GM12878 (cell line): ENCODE measurements around the gene ZNHIT1. TPM values are rescaled to one million over a fixed set of nuclear protein-coding genes. Genes with fewer than 3 reads are reported as not detected.

Experiments
- ATAC-seq: fragments of 200-7000 bp; cut with Tn5 transposase; 3 replicates; pipeline ENCODE4 v1.9.1; 2020; ENCODE audit warnings: mild to moderate bottlenecking, moderate library complexity
- BruUV-seq: library from RNA; stranded (reverse); fragments of 400-500 nt; replicated peaks from 2 replicates; lab custom pipeline; 2021; lab: Mats Ljungman, UMichigan
- CTCF ChIA-PET: fragments of 300-600 bp; sonication (Branson Sonifier 250); formaldehyde crosslinking; extraction: SDS; loops from one replicate; lab custom pipeline; 2021; ENCODE audit warnings: inconsistent platforms; lab: Yijun Ruan, JAX
- POLR2A ChIA-PET: fragments of 350-600 bp; formaldehyde crosslinking; extraction: SDS; loops from one replicate; lab custom pipeline; 2021; ENCODE audit warnings: inconsistent platforms; lab: Charles Lee
- RAD21 ChIA-PET: fragments of 300-600 bp; sonication (Branson Sonifier 250); formaldehyde crosslinking; loops from one replicate; lab custom pipeline; 2023; ENCODE audit warnings: antibody characterized with exemption; ENCODE audit not compliant: unreplicated experiment; lab: Charles Lee
- SMC1A ChIA-PET: fragments of 300-600 bp; sonication (Branson Sonifier 250); formaldehyde crosslinking; loops from one replicate; lab custom pipeline; 2023; ENCODE audit not compliant: unreplicated experiment, uncharacterized antibody; lab: Charles Lee
- DNase-seq: peaks from one replicate; pipeline ENCODE4 v3.0.0-alpha.2; 2011; ENCODE audit warnings: low read depth, low spot score
- FAIRE-seq: peaks from 3 replicates; lab custom pipeline; 2011; peaks lifted over from hg19 to GRCh38; lab: Jason Lieb, UNC
- H2AFZ ChIP-seq: 2 replicates; pipeline ENCODE4 v1.6.0; 2011; ENCODE audit warnings: low read depth, low read length, control low read depth; ENCODE audit not compliant: control insufficient read depth
- H3K27ac ChIP-seq: 2 replicates; pipeline ENCODE4 v1.5.1; 2011; ENCODE audit warnings: control low read depth; ENCODE audit not compliant: control insufficient read depth, insufficient read depth
- H3K27me3 ChIP-seq, 2 experiments: replicated peaks in 1 of 2; 2 replicates each; pipeline versions ENCODE4 v1.6.0 to v1.6.1; 2011; ENCODE audit warnings: low read length in 1 of 2; ENCODE audit not compliant: control insufficient read depth in 2 of 2, insufficient read depth in 2 of 2
- H3K36me3 ChIP-seq, 2 experiments: 2 replicates each; pipeline ENCODE4 v1.5.1; 2011; ENCODE audit warnings: low read length in 1 of 2; ENCODE audit not compliant: control insufficient read depth in 2 of 2, insufficient read depth in 2 of 2
- H3K4me1 ChIP-seq: 2 replicates; pipeline ENCODE4 v1.6.1; 2011; ENCODE audit warnings: mild to moderate bottlenecking, low read length, moderate library complexity, mixed read lengths; ENCODE audit not compliant: control insufficient read depth, insufficient read depth
- H3K4me2 ChIP-seq: 2 replicates; pipeline ENCODE4 v1.6.0; 2011; ENCODE audit warnings: control low read depth; ENCODE audit not compliant: control insufficient read depth, insufficient read depth
- H3K4me3 ChIP-seq: fragments of 200-600 bp; sonication (generic); 2 replicates; pipeline ENCODE4 v1.5.1; 2016
- H3K79me2 ChIP-seq: 2 replicates; pipeline ENCODE4 v1.6.0; 2011; ENCODE audit warnings: low read length; ENCODE audit not compliant: control insufficient read depth, insufficient read depth
- H3K9ac ChIP-seq: 2 replicates; pipeline ENCODE4 v1.8.0; 2011; ENCODE audit warnings: low read length, control low read depth, mixed read lengths; ENCODE audit not compliant: control insufficient read depth, insufficient read depth
- H3K9me3 ChIP-seq: replicated peaks from 3 replicates; pipeline ENCODE4 v1.5.1; 2011; ENCODE audit warnings: mild to moderate bottlenecking, low read length; ENCODE audit not compliant: control insufficient read depth, insufficient read depth
- H4K20me1 ChIP-seq: 2 replicates; pipeline ENCODE4 v1.6.0; 2011; ENCODE audit not compliant: control insufficient read depth, insufficient read depth
- ASH2L ChIP-seq: fragments of 300-600, 200-600 bp; sonication (generic); IDR thresholded peaks from 2 replicates; pipeline ENCODE4 v1.6.1; 2017; ENCODE audit warnings: low read depth, mild to moderate bottlenecking, borderline replicate concordance
- CBX3 ChIP-seq: fragments of 200-600 bp; sonication (generic); IDR thresholded peaks from 2 replicates; pipeline ENCODE4 v1.6.1; 2016; ENCODE audit warnings: low read depth, borderline replicate concordance
- ETV6 ChIP-seq, 2 experiments: fragments of 450-650 bp in 1 of 2; IDR thresholded peaks in 1 of 2; conservative IDR thresholded peaks in 1 of 2; 2 replicates each; pipeline ENCODE4 v1.6.1; 2014; ENCODE audit warnings: antibody characterized with exemption in 1 of 2, borderline replicate concordance in 1 of 2, low read depth in 1 of 2, mild to moderate bottlenecking in 1 of 2, moderate library complexity in 1 of 2
- FOS ChIP-seq: IDR thresholded peaks from 3 replicates; pipeline ENCODE4 v1.6.1; 2011; ENCODE audit warnings: borderline replicate concordance; ENCODE audit not compliant: insufficient read length; ENCODE audit errors: extremely low read depth
- FOXM1 ChIP-seq: IDR thresholded peaks from 2 replicates; pipeline ENCODE4 v1.6.1; 2012; ENCODE audit warnings: low read depth, mild to moderate bottlenecking, inconsistent platforms, low read length, moderate library complexity
- GATAD2B ChIP-seq: fragments of 450-650 bp; conservative IDR thresholded peaks from 2 replicates; pipeline ENCODE4 v1.6.1; 2017; ENCODE audit warnings: low read depth, mild to moderate bottlenecking, moderate library complexity
- KDM1A ChIP-seq: fragments of 200-600 bp; sonication (generic); IDR thresholded peaks from 2 replicates; pipeline ENCODE4 v1.6.1; 2016; ENCODE audit warnings: borderline replicate concordance
- LARP7 ChIP-seq: fragments of 450-650 bp; IDR thresholded peaks from 2 replicates; pipeline ENCODE4 v1.6.1; 2017; ENCODE audit warnings: mild to moderate bottlenecking
- MTA3 ChIP-seq: IDR thresholded peaks from 2 replicates; pipeline ENCODE4 v1.6.1; 2012; ENCODE audit warnings: low read length, inconsistent platforms, borderline replicate concordance
- MXI1 ChIP-seq: fragments of 150-350 bp; IDR thresholded peaks from 2 replicates; pipeline ENCODE4 v1.6.1; 2011; ENCODE audit warnings: low read depth, mild to moderate bottlenecking, inconsistent platforms, low read length, improper control_type of control experiment
- NFYB ChIP-seq: IDR thresholded peaks from 2 replicates; pipeline ENCODE4 v1.6.1; 2011; ENCODE audit warnings: low read depth, mild to moderate bottlenecking, low read length, improper control_type of control experiment, moderate library complexity; ENCODE audit not compliant: insufficient read depth
- PML ChIP-seq: IDR thresholded peaks from 2 replicates; pipeline ENCODE4 v1.6.1; 2012; ENCODE audit warnings: low read length, inconsistent platforms
- POLR2AphosphoS2 ChIP-seq: IDR thresholded peaks from 2 replicates; pipeline ENCODE4 v1.6.1; 2011; ENCODE audit warnings: low read depth, mild to moderate bottlenecking, low read length, improper control_type of control experiment, moderate library complexity
- POU2F2 ChIP-seq: IDR thresholded peaks from 3 replicates; pipeline ENCODE4 v1.6.1; 2011; ENCODE audit warnings: low read depth, mild to moderate bottlenecking, low read length, borderline replicate concordance
- RAD21 ChIP-seq: IDR thresholded peaks from 2 replicates; pipeline ENCODE4 v1.6.1; 2011; ENCODE audit warnings: mild to moderate bottlenecking, low read depth, low read length, moderate library complexity; ENCODE audit not compliant: insufficient read depth
- RB1 ChIP-seq: fragments of 450-650 bp; formaldehyde crosslinking; IDR thresholded peaks from 2 replicates; pipeline ENCODE4 v1.6.1; 2017; ENCODE audit warnings: mild to moderate bottlenecking, borderline replicate concordance
- RELB ChIP-seq: fragments of 450-650 bp; IDR thresholded peaks from 2 replicates; pipeline ENCODE4 v1.6.1; 2017; ENCODE audit warnings: low read depth, mild to moderate bottlenecking, moderate library complexity
- RUNX3 ChIP-seq: IDR thresholded peaks from 2 replicates; pipeline ENCODE4 v1.6.1; 2012; ENCODE audit warnings: low read length, inconsistent platforms
- SMARCA5 ChIP-seq: fragments of 450-650 bp; IDR thresholded peaks from 2 replicates; pipeline ENCODE4 v1.6.1; 2017; ENCODE audit warnings: mild to moderate bottlenecking
- WGBS: methylation state at CpG from one replicate; pipeline ENCODE4 v1.1.6; 2016; ENCODE audit warnings: low lambda C conversion rate; ENCODE audit not compliant: insufficient replicate concordance, insufficient coverage; ENCODE audit errors: missing lambda C conversion rate; 5-methylcytosine and 5-hydroxymethylcytosine counted together
- in situ Hi-C: fragments of 300-500 bp; cut with MboI; formaldehyde crosslinking; loops from 9 replicates; pipeline ENCODE4 v1.14.3; 2018; ENCODE audit warnings: mixed read lengths
- intact Hi-C: fragments of 100-400 bp; cut with micrococcal nuclease; formaldehyde crosslinking; loops from one replicate; pipeline ENCODE4 v1.14.2; 2022; ENCODE audit not compliant: unreplicated experiment
- polyA plus RNA-seq, 11 experiments: library from polyadenylated mRNA; depleted of rRNA in 4 of 11; unstranded in 6 of 11; stranded (reverse) in 5 of 11; fragments of >200 nt; fragmentation: Nextera tagmentation in 4 of 11; fragmentation: Illumina TruSeq in 1 of 11; extraction: Ambion mirVana in 4 of 11; extraction: Trizol in 1 of 11; gene quantifications; 1 replicate in 1 of 11; 2 replicates in 10 of 11; pipeline versions ENCODE4 v1.2.1 to v1.2.3, GENCODE V29; 2011 to 2016; ENCODE audit warnings: inconsistent platforms in 2 of 11, missing spikeins in 2 of 11, low read depth in 1 of 11
- total RNA-seq, 4 experiments: library from RNA; depleted of rRNA in 3 of 4; stranded (reverse); fragments of >200 nt in 3 of 4; fragmentation: Illumina TruSeq in 1 of 4; extraction: Trizol in 1 of 4; gene quantifications; 2 replicates each; pipeline versions ENCODE4 v1.2.1 to v1.2.3, GENCODE V29; 2013 to 2021

Gene ZNHIT1
- total and polyA plus RNA-seq, 10 of the 15 experiments (the other 5 are each of a cell fraction or from before 2014, with no cell fraction given) = 3.8 to 79.2 (median 44.5) TPM

GRCh38 chr7:101226721-101227120, 8.8 kb downstream of the ZNHIT1 start:
- intact Hi-C loops = no loop called here
- H3K9me3 ChIP-seq = no peaks in the 10 kb centered on the region
- H3K27me3 ChIP-seq = no peaks in the 10 kb centered on the region
- RAD21 ChIA-PET = no interaction called here
- no peak overlapping the region for H3K9ac ChIP-seq
- SMC1A ChIA-PET = no interaction called here
- WGBS = over 99% methylated on average over 9 of the region's 9 CpGs
- FAIRE-seq (no peak), DNase-seq (no peak), ATAC-seq (no peak)
- peaks cover 7 to 9% of the 10 kb centered on the region in 2 experiments for H3K36me3 ChIP-seq
- no peak overlapping the region for H3K27ac ChIP-seq
- H3K4me3 ChIP-seq = no peak overlapping the region
- in situ Hi-C loops = no loop called here
- CTCF ChIA-PET = interaction anchor here (1.0 to 1.1 kb wide), 2 partner anchors 9 to 17 kb away, joined by 3 to 5 read pairs; no protein-coding TSS in a partner anchor
- H3K79me2 ChIP-seq = no peaks in the 10 kb centered on the region
- H3K4me2 ChIP-seq = no peak overlapping the region
- no peak for TF ChIP-seq FOS
- TF ChIP-seq RELB = no peak
- no peak for TF ChIP-seq MXI1
- no peak for TF ChIP-seq MTA3
- TF ChIP-seq FOXM1 = no peak
- no peak for TF ChIP-seq RUNX3
- no peaks in the 10 kb centered on the region for H4K20me1 ChIP-seq
- no peaks in the 10 kb centered on the region for H3K4me1 ChIP-seq
- H2AFZ ChIP-seq = no peak overlapping the region
- POLR2A ChIA-PET = interaction anchor here (0.7 to 1.0 kb wide), 2 partner anchors 9 to 17 kb away, joined by 3 read pairs; partner anchors contain the start of gene ZNHIT1
- no TSS peak for BruUV-seq

DNA sequence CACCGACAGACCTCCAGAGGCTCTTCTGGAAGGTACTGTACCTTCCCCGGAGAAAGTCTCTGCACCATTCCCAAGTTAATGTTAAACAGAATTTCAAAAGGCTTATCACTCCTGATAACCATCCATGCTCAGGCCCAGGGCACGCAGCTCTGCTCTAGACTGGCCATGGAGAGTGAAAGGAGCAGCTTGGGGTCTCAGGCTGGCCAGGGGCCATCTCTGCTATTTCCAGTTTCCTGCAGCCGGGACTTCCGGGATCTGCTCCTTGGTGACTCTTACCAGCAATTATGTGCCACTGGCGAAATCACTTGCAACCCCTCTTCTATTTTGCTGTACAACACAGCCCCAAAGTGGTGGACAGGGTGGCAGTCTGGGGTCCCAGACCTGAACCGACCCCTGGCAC, 13.7 kb downstream of the ZNHIT1 start:
- H3K79me2 ChIP-seq = no peaks in the 10 kb centered on the region
- no peaks in the 10 kb centered on the region for H3K9me3 ChIP-seq
- no peak overlapping the region for H3K4me2 ChIP-seq
- no peak overlapping the region for H3K27ac ChIP-seq
- in situ Hi-C loops (no loop called here), intact Hi-C loops (no loop called here)
- 96% methylated on average over 7 of the region's 7 CpGs for WGBS
- H2AFZ ChIP-seq = no peak overlapping the region
- no peak for ATAC-seq
- no peak overlapping the region for H3K9ac ChIP-seq
- ChIA-PET SMC1A (no interaction called here), POLR2A (interaction anchor here (0.7 kb wide), 1 partner anchor 13 kb away, joined by 3 read pairs; no protein-coding TSS in a partner anchor), RAD21 (no interaction called here), CTCF (interaction anchor here (1.1 kb wide), 1 partner anchor 12 kb away, joined by 3 read pairs; no protein-coding TSS in a partner anchor)
- DNase-seq = no peak
- BruUV-seq = no TSS peak
- FAIRE-seq = no peak
- peaks cover 0 to 3% of the 10 kb centered on the region in 2 experiments; a peak in 1 of 4 replicates for H3K36me3 ChIP-seq
- H3K4me1 ChIP-seq = no peaks in the 10 kb centered on the region
- no peak overlapping the region for H3K4me3 ChIP-seq
- H4K20me1 ChIP-seq = no peaks in the 10 kb centered on the region
- H3K27me3 ChIP-seq = no peaks in the 10 kb centered on the region
- no peak for TF ChIP-seq LARP7
- no peak for TF ChIP-seq GATAD2B
- TF ChIP-seq KDM1A = no peak
- TF ChIP-seq POU2F2 = no peak
- TF ChIP-seq ASH2L = no peak
- TF ChIP-seq NFYB = no peak
- no peak for TF ChIP-seq RAD21
- TF ChIP-seq PML = no peak
- no peak for TF ChIP-seq SMARCA5
- TF ChIP-seq ETV6 (conservative IDR thresholded peaks at IDR 0.05 in 1 of 2, IDR thresholded peaks at IDR 0.05 in 1 of 2; ENCODE audit: borderline replicate concordance in 1 of 2, low read depth in 1 of 2) = no peak
- no peak for TF ChIP-seq CBX3
- TF ChIP-seq RB1 = no peak
- no peak for TF ChIP-seq POLR2AphosphoS2
